ENCODE data around the gene ZNF490.
"Not testable (repeated sequence)": the region's sequence is repeated elsewhere in the genome, so short reads cannot be mapped to it uniquely, and the experiment has no call there.

The ZNF490 gene

GRCh38 chr19:12610540-12611360 lies at the start of gene ZNF490, which contains the start of gene ZNF791:
Gene ZNF490, minus strand, starts transcription at chr19:12610813. Its CDS starts 133 bp downstream, at chr19:12610680.
Gene ZNF791, plus strand, starts transcription at chr19:12610920. Its CDS starts 160 bp downstream, at chr19:12611080.
- DNase-seq: peak; percentile 98 to 99

DNA sequence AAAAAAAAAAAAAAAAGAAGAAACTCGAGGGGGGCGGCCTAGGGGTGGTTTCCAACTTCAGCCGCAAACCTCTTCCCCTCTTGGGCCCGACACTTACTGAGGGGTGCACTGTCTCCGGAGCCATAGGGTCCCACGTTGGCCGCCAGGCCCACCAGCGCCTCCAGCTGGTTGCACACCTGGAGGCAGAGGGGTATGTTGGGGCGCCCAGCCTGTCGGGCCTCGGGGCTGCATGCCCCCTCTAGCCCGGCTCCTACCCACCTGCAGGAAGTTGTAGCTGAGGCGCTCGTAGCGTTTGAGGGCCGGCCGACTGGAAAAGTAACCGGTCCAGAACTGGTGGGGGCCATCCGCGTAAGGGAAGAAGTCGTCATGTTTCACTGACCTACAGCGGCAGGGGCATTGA lies 47.4 kb upstream of the ZNF490 start:
- no peak for DNase-seq

- no peak for DNase-seq
Observed at GRCh38 chr19:12656899-12657571, 46.4 kb upstream of the ZNF490 start.

DNA sequence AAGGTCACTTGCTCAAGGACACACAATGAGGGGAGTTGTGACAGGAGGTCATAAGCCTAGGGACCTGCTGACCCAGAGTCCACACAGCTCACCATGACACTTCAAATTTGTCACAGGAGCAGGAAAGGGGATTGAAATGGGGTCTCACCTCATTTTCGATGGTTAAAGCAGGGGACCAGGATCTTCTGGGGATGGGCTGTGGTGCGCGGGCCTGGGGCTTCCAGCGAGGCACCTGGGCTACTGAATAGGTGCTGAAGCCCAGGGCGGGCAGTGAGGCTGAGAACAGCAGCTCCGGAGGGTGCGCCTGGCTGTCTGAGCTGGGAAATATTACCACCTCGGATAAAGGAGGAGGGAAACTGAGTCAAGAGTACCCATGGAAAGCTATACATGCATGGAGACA lies 44.9 kb upstream of the ZNF490 start:
- DNase-seq: no peak

- DNase-seq: no peak
Observed at GRCh38 chr19:12652219-12652618, 41.6 kb upstream of the ZNF490 start.

GRCh38 chr19:12649941-12650340 lies 39.3 kb upstream of the ZNF490 start:
- DNase-seq: no peak

- no peak for DNase-seq
Observed at GRCh38 chr19:12648088-12648487, 37.5 kb upstream of the ZNF490 start.

- peak; percentile 15 to 63 for DNase-seq
Observed at GRCh38 chr19:12647490-12648071, 37.0 kb upstream of the ZNF490 start.

GRCh38 chr19:12647047-12647446 lies 36.4 kb upstream of the ZNF490 start:
- no peak for DNase-seq

GRCh38 chr19:12646551-12646950 lies 35.9 kb upstream of the ZNF490 start:
- DNase-seq: no peak

- DNase-seq: not testable (repeated sequence)
Observed at GRCh38 chr19:12643716-12644115, 33.1 kb upstream of the ZNF490 start.

GRCh38 chr19:12642506-12642905 lies 31.9 kb upstream of the ZNF490 start:
- no peak for DNase-seq

GRCh38 chr19:12641456-12641855 lies 30.8 kb upstream of the ZNF490 start:
- DNase-seq: no peak

DNA sequence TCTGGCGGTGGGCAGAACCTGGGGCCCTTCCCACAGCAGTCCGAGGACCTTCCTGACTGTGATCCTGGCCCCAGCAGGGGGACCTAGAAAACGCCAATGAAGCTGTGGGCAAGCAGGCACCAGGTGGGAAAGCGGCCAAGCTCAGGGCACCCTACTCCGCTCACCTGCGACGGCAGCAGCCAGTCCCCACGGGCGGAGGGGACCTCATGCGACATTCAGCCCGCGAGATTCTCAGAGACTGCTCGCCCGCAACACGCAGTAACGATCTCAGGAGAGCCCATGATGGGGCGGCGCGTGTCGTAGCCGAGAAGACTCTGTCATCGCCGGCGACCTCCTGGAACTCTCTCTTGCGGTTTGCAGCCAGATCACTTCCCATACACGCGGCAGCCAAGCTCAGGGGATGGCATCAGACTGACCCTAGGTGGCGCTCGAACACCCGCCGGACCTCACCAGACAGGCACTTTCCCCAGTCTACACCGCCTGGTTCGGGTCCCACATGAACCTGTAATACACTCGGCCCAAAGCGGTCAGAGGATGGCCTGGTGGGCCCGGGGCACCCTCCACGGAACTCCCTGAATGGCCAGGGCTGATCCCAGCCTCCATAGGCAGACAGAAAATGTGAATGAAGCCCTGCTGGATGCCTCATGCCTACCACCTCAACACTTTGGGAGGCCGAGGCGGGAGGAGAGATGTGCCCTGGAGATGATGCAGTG lies 29.4 kb upstream of the ZNF490 start:
- peak; percentile 72 to 74 for DNase-seq

GRCh38 chr19:12638611-12639182 lies 28.1 kb upstream of the ZNF490 start:
- DNase-seq: no peak

DNA sequence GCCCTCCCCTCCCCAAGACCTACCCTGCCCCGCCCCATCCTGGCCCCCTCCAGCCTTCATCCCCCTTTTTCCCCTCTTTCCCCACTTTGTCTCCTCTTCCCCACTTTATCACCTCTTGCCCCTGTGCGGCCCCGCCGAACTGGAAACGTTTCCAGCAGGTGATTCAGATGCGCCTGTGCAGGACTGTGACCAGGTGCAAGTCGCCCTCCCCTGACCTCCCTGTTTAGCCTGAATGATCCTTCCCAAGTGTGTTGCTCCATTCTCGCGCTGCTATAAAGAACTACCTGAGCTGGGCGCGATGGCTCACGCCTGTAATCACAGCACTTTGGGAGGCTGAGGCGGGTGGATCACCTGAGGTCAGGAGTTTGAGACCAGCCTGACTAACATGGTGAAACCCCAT lies 26.0 kb upstream of the ZNF490 start:
- no peak for DNase-seq

DNA sequence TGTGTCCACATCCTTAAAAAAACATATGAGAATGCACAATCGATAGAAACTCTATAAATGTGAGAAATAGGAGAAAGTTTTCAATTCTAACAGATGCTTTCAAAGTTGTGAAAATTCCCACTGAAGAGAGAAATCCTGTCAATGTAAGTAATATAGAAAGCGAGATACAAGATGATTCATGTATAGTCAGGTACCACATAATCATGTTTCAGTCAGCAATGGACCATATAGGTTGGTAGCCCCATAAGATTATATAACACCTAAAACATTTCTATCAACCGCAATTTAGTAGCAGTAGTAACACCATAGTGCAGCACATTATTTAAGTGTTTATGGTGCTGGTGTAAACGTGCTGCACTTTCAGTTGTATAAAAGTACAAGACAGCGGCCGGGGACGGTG lies 18.6 kb upstream of the ZNF490 start:
- no peak for DNase-seq

- DNase-seq: no peak
Observed at GRCh38 chr19:12628040-12629022, 17.7 kb upstream of the ZNF490 start.

GRCh38 chr19:12626958-12627357 lies 16.3 kb upstream of the ZNF490 start:
- DNase-seq: no peak

DNA sequence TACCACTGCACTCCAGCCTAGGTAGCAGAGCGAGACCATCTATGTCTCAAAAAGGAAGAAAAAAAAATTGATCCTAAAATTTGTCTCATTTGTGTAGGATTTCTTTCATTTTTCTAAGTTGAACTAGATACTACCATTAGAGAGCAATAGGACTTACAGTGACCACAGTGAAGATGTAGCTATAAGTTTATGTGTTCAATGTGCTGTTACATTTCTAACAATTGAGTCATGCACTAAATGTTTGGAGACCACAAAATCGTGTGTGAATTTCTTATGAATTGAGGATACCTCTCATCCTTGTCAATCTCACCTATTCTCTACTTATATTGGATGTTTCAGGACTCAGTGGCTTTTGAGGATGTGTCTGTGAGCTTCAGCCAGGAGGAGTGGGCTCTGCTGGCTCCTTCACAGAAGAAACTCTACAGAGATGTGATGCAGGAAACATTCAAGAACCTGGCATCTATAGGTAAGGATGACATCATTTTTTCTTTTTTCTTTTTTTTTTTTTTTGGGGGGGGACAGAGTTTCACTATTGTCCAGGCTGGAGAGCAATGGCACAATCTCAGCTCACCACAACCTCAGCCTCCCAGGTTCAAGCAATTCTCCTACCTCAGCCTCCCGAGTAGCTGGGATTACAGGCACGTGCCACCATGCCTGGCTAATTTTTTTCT lies 12.9 kb upstream of the ZNF490 start:
- DNase-seq: no peak
